HG02973 (cell line): ENCODE measurements around the gene KRTAP5-1.
"Not testable (repeated sequence)": the region's sequence is repeated elsewhere in the genome, so short reads cannot be mapped to it uniquely, and the experiment has no call there.

Experiments used
- ATAC-seq: cut with Tn5 transposase; IDR thresholded peaks from one replicate; pipeline ENCODE4 v1.9.1; 2021; ENCODE audit warnings: moderate library complexity; ENCODE audit not compliant: unreplicated experiment

The KRTAP5-1 gene

DNA sequence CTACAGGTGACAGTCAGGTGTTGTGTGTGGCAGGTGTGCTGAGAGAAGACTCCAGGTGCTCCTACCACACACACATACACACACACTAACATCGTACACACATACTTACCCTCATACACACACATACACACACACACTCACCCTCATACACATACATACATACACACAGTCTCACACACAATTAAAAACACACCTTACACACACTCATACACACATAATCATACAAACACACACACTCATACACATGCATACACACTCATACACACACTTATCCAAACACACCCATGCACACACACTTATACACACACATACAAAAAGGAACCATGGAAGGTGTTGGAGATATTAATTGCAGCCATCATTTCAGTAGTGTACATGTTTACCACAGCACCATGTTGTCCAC, 18.5 kb upstream of the KRTAP5-1 start:
- no peak for ATAC-seq

DNA sequence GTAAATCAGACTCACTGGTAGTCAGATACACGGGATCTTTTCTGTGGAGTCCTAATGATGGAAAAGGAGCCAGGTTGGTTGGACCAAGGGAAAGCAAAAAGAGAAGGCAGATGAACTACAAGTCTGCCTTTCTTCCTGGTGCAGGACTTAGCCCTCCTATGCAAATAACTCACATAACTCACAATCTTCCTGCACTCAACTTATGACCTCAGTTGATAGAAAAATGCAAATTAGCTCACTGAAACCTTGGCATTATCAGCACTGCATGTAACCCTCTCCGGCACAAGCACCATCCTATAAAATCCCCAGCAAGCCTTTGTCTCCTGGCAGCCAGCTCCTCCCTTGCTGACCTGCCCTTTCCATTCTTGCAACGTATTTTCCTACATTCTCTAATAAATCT, 16.6 kb upstream of the KRTAP5-1 start:
- ATAC-seq: not testable (repeated sequence)

DNA sequence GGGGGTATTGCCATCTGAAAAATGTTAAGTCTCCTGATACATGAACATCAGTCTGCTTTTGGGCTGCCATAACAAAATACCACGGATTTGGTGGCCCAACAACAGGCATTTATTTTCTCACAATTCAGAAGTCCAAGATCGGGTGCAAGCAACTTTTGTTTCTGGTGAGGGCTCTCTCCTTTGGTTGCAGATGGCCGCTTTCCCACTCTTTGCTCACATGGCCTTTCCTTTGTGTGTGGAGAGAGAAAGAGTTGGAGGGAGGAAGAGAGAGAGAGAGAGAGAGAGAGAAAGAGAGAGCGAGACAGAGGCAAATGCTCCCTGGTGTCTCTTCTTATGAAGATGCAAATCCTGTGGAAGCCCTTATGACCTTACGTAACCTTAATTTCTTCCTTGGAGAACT, 15.5 kb upstream of the KRTAP5-1 start:
- no peak for ATAC-seq

DNA sequence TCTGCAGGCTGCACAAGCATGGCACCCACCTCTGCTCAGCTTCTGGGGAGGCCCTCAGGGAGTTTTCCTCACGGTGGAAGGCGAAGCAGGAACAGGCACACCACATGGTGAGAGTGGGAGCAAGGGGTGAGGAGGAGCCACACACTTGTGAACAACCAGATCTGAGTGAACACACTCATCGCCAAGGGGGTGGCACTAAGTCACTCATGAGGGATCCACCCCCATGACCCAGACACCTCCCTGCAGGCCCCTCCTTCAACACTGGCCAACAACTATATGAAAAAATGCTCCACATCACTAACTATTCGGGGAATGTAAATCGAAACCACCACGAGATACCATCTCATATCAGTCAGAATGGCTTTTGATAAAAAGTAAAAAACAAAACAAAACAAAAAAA, 13.7 kb upstream of the KRTAP5-1 start:
- no peak for ATAC-seq

DNA sequence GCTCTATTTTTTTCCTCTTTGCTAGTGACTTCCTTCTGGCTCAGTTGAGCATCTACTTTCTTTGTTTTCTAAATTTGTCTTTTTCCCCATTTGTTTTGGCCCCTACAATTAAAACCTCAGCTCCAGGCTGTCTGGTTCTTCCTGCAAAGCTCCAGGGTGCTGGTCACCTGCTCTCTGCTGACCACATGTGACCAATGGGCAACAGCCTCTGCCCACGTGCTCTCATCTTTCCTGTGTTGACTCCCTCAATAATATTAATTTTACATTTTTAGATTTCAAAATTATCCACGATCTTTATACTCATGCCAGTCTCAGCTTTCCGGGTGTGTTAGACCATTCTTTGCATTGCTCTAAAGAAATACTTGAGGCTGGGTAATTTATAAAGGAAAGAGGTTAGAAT, 13.3 kb upstream of the KRTAP5-1 start:
- not testable (repeated sequence) for ATAC-seq

DNA sequence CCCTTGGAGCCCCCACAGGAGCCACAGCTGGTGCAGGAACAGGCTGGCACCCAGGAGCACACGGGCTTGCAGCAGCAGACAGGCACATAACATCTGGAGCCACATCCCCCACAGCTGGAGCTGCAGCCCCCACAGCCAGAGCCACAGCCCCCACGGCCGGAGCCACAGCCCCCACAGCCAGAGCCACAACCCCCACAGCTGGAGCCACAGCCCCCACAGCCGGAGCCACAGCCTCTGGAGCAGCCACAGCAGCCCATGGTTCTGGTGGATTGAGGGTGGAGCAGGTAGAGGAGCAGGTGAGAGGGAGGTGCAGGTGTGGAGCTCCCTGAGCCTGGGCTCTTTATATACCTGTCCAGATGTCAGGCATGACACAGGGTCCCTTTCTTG, 12.9 kb upstream of the KRTAP5-1 start, which contains the start of gene KRTAP5-2:
Gene KRTAP5-2 (minus strand): TSS at position 301 of the 387 bp plus-strand sequence. CDS start 44 bp downstream, at position 257.
- ATAC-seq: no peak

DNA sequence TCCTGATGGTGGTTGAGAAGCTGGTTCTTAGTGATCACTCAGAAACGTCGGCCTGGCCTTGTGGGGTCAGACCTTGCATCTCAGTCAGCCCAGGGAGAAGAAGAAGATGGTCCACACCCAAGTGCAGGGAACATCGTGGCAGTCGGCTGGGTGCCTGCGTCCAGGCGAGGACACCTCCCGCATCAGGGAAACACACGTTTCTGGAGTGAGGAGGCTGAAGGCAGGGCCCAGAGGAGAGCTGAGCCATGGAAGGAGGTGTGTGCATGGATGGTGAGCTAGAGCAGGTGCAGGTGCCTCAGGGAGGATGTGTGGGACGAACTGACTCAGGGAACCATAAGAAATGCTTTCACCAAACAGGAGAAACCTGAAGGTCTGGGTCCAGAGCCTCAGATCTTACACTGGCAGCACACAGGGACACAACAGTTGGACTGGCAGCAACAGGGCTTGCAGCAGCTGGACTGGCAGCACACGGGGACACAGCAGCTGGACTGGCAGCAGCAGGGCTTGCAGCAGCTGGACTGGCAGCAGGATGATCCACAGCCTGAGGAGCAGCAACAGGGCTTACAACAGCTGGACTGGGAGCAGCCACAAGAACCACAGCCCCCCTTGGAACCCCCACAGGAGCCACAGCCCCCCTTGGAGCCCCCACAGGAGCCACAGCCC, 12.4 kb upstream of the KRTAP5-1 start:
- ATAC-seq: no peak

DNA sequence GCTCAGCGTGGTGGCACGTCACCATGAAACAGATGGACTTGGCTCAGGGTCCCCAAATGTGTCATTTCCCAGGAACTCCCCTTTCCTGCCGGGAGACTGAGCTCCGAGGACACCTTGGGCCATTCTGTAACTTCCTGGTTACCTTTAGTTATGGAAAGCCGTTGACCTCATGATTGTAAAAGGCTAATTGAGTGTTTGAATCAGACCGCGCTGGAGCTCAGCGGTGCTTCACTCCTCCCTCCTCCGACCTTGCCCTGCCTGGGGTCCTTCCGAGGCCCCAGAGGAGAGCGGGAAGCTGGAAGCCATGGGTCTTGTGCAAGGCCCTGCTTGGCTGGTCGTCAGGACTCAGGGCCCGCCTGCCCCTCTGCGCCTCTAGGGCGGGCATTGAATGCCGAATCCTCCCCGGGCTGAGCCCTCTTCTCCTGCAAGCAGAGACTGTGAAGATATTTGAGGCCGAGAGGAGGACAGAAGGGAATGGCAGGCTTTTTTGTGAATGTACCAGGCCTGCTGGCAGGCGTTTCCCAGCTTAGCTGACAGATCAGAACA, 11.6 kb upstream of the KRTAP5-1 start:
- ATAC-seq: not testable (repeated sequence)

DNA sequence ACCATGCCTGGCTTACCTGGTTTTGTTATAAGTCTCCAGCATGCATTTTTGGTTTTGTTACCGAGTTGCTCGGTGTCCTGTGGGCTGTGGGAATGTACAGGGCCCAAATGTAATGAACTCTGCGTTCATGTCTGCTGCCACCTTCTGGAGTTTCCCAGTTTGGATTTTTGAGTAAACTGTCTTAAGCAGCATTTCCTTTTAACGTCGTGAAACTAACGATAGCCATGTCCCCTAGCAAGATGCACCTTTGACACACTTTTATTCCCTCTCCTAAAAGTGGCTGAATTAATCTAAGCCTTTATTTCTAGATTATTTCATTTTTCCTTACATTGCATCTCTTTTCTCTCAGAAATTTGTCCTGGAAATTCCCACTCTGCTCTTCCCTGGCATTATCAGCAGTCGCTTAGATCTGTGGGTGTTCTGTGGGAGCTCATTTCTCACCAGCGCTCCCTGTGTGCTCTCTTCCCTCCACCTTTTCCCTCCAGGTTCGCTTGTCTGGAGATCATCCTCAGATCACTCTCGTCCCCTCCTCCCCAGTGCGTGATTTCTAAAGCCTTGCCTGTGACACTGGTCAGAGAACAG, 11.0 kb upstream of the KRTAP5-1 start:
- not testable (repeated sequence) for ATAC-seq

DNA sequence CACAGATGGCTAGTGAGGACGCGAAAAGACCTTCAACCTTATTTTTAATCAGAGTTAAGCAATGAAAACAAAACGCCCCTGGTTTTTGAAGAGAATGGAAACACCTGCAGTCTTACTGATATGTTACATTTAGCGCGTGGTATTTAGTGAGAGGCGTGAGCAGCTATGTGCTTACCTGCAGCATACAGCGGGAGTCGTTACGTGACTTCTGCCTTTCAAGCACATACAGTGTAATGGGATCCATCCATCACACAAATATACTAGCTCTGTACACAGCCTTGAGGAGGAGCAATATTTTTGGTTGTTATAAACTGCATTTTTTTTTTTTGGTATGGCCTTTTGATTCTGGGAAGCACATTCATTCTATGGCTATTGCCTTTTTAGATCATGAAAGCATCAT, 7.5 kb upstream of the KRTAP5-1 start:
- no peak for ATAC-seq

DNA sequence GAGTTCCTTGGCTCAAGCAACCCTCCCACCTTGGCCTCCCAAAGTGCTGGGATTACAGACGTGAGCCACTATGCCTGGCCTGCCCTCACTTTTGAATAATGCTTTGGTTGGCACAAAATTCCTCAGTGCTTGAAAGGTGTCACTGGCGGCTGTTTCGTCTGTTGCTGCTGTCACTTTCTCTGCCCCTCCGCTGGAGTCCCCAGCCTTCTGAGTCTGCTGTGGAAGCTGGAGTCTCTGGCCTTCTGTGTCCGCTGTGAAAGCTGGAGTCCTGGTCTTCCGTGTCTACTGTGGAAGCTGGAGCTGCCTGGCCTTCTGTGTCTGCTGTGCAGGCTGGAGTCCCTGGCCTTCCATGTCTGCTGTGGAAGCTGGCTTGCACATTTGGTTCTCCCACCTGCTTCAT, 4.9 kb upstream of the KRTAP5-1 start:
- no peak for ATAC-seq

DNA sequence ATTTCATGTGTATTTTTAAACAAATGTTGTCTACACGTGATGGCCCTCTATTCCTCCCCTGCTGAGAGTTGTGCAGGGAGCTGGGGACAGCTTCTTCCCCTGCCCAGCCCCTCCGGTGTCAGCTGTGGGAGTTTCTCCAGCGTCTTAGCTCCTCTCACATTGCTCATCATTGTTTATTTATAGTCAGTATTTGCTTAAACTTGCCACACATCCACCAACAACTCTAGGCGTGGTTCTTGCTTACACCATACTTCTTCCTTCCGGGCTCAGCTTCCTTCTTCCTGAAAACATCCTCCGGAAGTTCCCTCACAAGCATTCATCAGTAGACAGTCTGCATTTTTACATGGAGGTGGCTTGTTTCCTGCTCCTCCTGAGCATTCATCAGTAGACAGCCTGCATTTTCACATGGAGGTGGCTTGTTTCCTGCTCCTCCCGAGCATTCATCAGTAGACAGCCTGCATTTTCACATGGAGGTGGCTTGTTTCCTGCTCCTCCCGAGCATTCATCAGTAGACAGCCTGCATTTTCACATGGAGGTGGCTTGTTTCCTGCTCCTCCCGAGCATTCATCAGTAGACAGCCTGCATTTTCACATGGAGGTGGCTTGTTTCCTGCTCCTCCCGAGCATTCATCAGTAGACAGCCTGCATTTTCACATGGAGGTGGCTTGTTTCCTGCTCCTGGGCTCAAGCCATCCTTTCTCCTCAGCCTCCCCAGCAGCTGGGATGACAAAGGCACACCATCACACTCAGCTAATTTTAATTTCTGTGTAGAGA, 4.3 kb upstream of the KRTAP5-1 start:
- not testable (repeated sequence) for ATAC-seq

DNA sequence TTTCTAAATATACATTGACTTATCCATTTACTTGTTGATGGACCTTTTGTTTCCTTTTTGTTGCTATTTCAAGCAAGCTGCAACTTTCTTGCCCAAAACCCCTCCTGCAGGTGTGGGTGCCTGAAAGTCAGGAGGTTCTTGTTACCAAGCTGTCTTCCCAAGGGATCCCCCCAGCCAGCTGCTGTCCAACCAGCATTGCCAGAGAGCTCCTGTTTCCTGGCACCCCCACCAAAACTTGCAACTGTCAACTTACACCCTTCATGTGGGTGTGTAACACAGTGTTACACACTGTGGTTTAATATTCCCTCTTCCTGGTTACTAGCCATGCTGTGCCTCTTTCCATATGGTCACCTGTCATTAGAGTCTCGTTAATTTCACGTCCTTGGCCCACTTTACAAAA, 1.6 kb upstream of the KRTAP5-1 start:
- no peak for ATAC-seq

DNA sequence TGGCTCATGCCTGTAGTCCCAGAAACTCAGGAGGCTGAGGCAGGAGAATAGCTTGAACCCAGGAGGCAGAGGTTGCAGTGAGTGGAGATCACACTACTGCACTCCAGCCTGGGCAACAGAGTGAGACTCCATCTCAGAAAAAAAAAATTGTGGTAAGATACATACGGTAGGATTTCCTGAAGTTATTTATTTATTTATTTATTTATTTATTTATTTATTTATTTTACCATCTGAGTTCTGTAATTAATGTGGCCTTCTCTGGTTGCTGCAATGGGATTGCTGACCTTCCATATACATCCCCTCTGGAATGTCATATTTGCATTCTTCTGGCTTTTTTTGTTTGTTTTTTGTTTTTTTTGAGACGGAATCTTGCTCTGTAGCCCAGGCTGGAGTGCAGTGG, 2.2 kb downstream of the KRTAP5-1 start:
- ATAC-seq: not testable (repeated sequence)

DNA sequence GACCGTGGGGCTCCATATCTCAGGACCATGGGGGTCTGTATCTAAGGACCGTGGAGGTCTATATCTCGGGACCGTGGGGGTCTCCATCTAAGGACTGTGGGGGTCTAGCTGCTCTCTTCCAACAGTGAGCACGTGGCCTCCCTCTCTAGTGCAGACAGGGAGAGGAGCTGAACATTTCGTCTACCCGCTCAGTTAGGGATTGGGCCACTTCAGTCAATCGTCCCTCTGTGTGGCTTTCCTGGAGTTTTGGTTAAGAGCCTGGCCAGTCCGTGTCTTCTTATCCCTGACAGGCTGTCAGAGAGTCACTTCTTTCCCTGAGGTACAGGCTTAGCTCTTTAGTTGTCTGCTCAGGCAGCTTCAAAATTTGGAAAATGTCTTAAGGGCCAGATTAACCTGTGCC, 3.1 kb downstream of the KRTAP5-1 start:
- ATAC-seq: no peak

DNA sequence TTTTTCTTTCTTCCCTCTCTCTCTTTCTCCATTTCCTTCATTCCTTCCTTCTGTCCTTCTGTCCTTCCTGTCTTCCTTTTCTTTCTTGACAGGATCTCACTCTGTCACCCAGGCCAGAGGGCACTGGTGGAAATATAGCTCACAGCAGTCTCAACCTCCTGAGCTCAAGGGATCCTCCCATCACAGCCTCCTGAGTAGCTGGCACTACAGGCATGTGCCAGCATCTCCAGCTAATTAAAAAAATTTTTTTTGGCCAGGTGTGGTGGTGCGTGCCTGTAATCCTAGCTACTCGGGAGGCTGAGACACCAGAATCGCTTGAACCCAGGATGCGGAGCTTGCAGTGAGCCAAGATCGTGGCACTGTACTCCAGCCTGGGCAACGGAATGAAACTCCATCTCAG, 8.3 kb downstream of the KRTAP5-1 start:
- no peak for ATAC-seq

DNA sequence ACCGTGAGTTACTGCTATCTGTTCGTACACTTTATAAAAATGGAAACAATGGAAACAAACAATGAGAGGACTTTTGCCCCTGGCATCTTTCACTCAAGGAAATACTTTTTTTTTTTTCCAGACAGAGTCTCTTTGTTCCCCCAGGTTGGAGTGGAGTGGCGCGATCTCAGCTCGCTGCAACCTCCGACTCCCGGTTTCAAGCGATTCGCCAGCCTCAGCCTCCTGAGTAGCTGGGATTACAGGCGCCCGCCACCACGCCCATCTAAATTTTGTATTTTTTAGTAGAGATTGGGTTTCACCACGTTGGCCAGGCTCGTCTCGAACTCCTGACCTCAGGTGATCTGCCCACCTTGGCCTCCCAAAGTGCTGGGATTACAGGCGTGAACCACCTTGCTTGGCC, 9.3 kb downstream of the KRTAP5-1 start:
- ATAC-seq: not testable (repeated sequence)

DNA sequence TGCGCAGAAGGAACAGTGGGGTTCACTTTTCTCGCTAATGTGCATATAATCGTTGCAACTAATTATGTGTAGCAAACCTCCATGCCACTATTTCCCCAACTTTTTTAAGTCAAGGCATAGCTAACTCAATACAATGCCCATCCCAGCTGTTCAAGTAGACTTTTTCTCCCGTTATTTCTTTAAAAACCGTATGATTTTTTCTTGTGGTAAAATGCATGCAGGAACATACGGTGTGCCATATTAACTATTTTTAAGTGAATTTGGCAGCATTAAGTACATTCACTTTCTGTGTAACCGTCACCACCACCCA, 10.2 kb downstream of the KRTAP5-1 start:
- no peak for ATAC-seq

DNA sequence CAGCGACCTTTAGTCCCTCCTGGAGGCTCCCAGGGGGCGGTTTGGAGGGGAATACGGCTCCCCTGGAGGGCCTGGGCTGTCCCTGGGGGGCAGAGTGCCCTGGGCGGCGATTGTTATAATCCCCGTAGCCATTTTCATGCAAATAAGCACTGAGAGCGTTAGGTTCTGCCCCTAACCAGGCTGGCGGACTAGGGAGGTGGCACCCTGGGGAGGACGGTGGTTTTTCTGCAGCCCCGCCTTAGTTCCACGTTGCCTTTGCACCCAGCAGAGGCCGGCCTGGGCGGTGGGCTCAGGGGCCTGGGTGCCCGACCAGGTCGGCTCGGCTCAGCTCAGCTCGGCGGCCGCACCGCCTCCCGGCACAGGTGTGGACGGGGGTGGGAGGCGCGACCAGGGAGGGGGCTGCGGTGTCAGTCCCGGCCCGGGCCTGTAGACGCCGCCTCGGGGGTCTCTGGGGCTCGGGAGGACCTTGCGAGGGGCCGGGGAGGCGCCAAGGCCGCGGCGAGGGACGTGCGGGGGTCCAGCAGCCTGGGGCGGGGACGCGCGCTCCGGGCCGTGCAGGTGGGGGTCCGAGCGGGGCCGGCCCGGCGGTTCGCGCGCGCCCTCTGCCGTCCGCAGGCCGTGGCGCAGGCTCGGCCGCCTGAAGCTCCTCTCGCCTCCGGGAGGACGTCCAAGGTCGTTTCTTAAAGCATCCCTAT, 10.7 kb downstream of the KRTAP5-1 start:
- ATAC-seq: peak; percentile 37

DNA sequence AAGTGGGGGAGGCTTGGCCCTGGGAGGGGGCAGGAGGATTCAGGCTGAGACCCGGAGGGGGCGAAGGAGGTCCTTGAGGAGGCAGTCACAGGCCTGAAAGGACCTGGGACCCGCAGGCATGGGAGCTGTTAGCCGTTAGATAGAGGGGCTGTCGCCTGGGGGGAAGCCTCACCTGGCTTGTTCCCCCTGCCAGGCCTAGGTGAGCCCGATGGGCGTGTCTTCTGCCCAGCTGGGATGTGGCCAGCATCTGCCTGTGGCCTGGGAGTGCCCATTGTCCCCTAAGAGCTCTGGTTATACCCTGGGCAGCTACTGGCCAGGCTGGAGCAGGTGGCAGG, 11.2 kb downstream of the KRTAP5-1 start:
- no peak for ATAC-seq

DNA sequence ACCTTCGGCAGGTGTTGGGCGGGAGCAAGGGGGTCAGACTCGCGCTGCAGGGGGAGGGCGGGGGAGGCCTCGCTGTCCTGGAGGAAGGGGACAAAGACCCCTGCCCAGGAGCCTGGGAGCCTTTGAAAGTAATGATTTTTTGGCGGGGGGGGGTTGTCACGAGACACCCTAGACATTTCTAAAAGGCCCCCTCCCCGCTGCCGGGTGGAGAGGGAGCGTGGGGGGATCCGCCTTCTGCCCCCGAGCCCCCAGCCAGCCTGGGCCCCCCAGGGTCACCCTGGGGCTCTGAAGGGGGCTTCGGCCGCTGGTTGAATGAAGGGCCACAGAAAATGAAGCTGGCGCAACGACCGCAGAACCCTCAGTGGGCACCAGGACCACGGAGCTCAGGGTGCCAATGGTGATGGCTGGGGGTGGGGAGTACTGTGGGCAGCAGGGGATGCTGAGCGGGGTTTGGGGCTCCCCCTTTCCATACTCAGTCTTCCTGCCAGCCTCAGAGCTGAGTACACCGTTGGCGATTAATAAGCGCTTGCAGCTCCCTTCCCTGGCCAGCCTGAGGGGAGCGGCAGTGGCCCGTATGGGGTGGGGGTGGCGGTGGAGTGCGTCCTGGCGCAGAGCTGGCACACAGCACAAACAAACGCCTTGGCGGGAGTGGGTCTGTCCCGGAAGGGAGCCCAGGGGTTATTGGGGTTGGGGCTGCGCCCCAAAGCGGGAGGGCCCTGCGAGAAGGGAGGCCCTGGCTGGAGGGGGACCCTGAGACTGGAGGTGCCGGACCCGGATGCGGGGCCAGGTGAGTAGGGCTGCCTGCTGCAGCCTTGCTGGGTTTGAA, 11.8 kb downstream of the KRTAP5-1 start:
- ATAC-seq: no peak
